HL-60 (cell line): Measurements from ENCODE around the gene TMEM100.

ENCODE experiments used
- DNase-seq, 2 experiments: peaks; one replicate each; pipeline ENCODE4 v3.0.0-alpha.2; 2010 to 2020; ENCODE audit warnings: low read depth in 1 of 2, low spot score in 1 of 2
- H3K27ac ChIP-seq: fragments of 250-450 bp; sonication (Bioruptor Pico); replicated peaks from 2 replicates; pipeline ENCODE4 v1.5.1; 2020; ENCODE audit warnings: mild to moderate bottlenecking, moderate library complexity
- H3K27me3 ChIP-seq: fragments of 250-450 bp; sonication (Bioruptor Pico); 2 replicates; pipeline ENCODE4 v1.5.1; 2021; ENCODE audit warnings: mild to moderate bottlenecking, moderate library complexity; ENCODE audit not compliant: insufficient read depth, poor library complexity, severe bottlenecking
- H3K4me3 ChIP-seq: replicated peaks from 2 replicates; pipeline ENCODE4 v1.5.1; 2011; ENCODE audit warnings: mild to moderate bottlenecking, control low read depth, low read length; ENCODE audit not compliant: insufficient read depth
- CTCF ChIP-seq: IDR thresholded peaks from one replicate; pipeline ENCODE4 v1.5.1; 2011; ENCODE audit warnings: low read length, control low read depth, inconsistent platforms; ENCODE audit not compliant: insufficient read depth
- GABPA ChIP-seq: IDR thresholded peaks from 2 replicates; pipeline ENCODE4 v1.6.1; 2012; ENCODE audit warnings: low read depth
- POLR2AphosphoS5 ChIP-seq: IDR thresholded peaks from 2 replicates; pipeline ENCODE4 v1.6.1; 2012; ENCODE audit warnings: low read depth
- REST ChIP-seq: IDR thresholded peaks from 2 replicates; pipeline ENCODE4 v1.6.1; 2012; ENCODE audit warnings: low read depth; ENCODE audit not compliant: insufficient replicate concordance
- SPI1 ChIP-seq: IDR thresholded peaks from 2 replicates; pipeline ENCODE4 v1.6.1; 2012; ENCODE audit warnings: low read depth, mild to moderate bottlenecking, borderline replicate concordance

The TMEM100 gene

GRCh38 chr17:55709440-55709839, 13.2 kb downstream of the TMEM100 start:
- no peak overlapping the region for H3K27ac ChIP-seq
- no peak overlapping the region for H3K4me3 ChIP-seq
- no peaks in the 10 kb centered on the region for H3K27me3 ChIP-seq
- TF ChIP-seq CTCF (no peak), GABPA (no peak), POLR2AphosphoS5 (no peak), REST (no peak), SPI1 (no peak)
- DNase-seq: no peak

GRCh38 chr17:55708175-55708974, 14.3 kb downstream of the TMEM100 start:
- DNase-seq: no peak
- H3K27ac ChIP-seq: no peak overlapping the region
- H3K4me3 ChIP-seq: no peak overlapping the region
- H3K27me3 ChIP-seq: no peaks in the 10 kb centered on the region
- no peak for TF ChIP-seq SPI1
- no peak for TF ChIP-seq POLR2AphosphoS5
- no peak for TF ChIP-seq REST
- TF ChIP-seq CTCF: no peak
- TF ChIP-seq GABPA: no peak

- no peak overlapping the region for H3K27ac ChIP-seq
- TF ChIP-seq CTCF: no peak
- no peak for TF ChIP-seq SPI1
- no peak for TF ChIP-seq REST
- no peak for TF ChIP-seq POLR2AphosphoS5
- TF ChIP-seq GABPA: no peak
- DNase-seq: no peak
- no peak overlapping the region for H3K4me3 ChIP-seq
- no peaks in the 10 kb centered on the region for H3K27me3 ChIP-seq
These were observed 15.6 kb downstream of the TMEM100 start for GRCh38 chr17:55706808-55707773.
